Karpas-422 (cell line): ENCODE data around the gene CLECL1. TPM values are rescaled to one million over a fixed set of nuclear protein-coding genes. Genes with fewer than 3 reads are reported as not detected.
"Not testable (repeated sequence)": the region's sequence is repeated elsewhere in the genome, so short reads cannot be mapped to it uniquely, and the experiment has no call there.

Experiments
- DNase-seq: peaks from one replicate; pipeline ENCODE4 v3.0.0-alpha.2; 2015
- H2AFZ ChIP-seq: fragments of 200-600 bp; sonication (generic); 2 replicates; pipeline ENCODE4 v1.6.1; 2014; ENCODE audit warnings: antibody characterized with exemption, low read length, mixed read lengths
- H3K27ac ChIP-seq: fragments of 200-600 bp; sonication (generic); 2 replicates; pipeline ENCODE4 v1.5.1; 2014; ENCODE audit warnings: mild to moderate bottlenecking, low read length, moderate library complexity
- H3K27me3 ChIP-seq: fragments of 200-600 bp; sonication (generic); 2 replicates; pipeline ENCODE4 v1.6.1; 2014; ENCODE audit warnings: low read length, mixed read lengths
- H3K36me3 ChIP-seq: fragments of 200-600 bp; sonication (generic); 2 replicates; pipeline ENCODE4 v1.6.1; 2014; ENCODE audit warnings: low read length, mixed read lengths; ENCODE audit not compliant: insufficient read depth
- H3K4me1 ChIP-seq: fragments of 200-600 bp; sonication (generic); 2 replicates; pipeline ENCODE4 v1.6.1; 2014; ENCODE audit warnings: mild to moderate bottlenecking, low read length, mixed read lengths
- H3K4me2 ChIP-seq: fragments of 200-600 bp; sonication (generic); 2 replicates; pipeline ENCODE4 v1.6.1; 2014; ENCODE audit warnings: low read length, low read depth, mild to moderate bottlenecking; ENCODE audit not compliant: poor library complexity, severe bottlenecking
- H3K4me3 ChIP-seq: fragments of 200-600 bp; sonication (generic); 2 replicates; pipeline ENCODE4 v1.5.1; 2014; ENCODE audit warnings: mild to moderate bottlenecking, antibody characterized with exemption, low read length, mixed read lengths
- H3K79me2 ChIP-seq: fragments of 200-600 bp; sonication (generic); 2 replicates; pipeline ENCODE4 v1.6.1; 2014; ENCODE audit warnings: mild to moderate bottlenecking, low read length, mixed read lengths
- H3K9ac ChIP-seq: fragments of 200-600 bp; sonication (generic); 2 replicates; pipeline ENCODE4 v1.6.0; 2014; ENCODE audit warnings: low read length
- H3K9me2 ChIP-seq: fragments of 200-600 bp; sonication (generic), shearing (Covaris generic); replicated peaks from 2 replicates; pipeline ENCODE4 v1.6.0; 2014; ENCODE audit warnings: mild to moderate bottlenecking, low read length, moderate library complexity; ENCODE audit not compliant: insufficient read depth
- H3K9me3 ChIP-seq: fragments of 300-700, 200-600 bp; sonication (generic); 2 replicates; pipeline ENCODE4 v1.6.1; 2014; ENCODE audit warnings: low read length, mixed read lengths
- H4K20me1 ChIP-seq: fragments of 200-600 bp; sonication (generic); 2 replicates; pipeline ENCODE4 v1.6.1; 2014; ENCODE audit warnings: mild to moderate bottlenecking, antibody characterized with exemption, low read length, low read depth; ENCODE audit not compliant: insufficient read depth
- total RNA-seq: library from RNA; depleted of rRNA; stranded (reverse); fragments of >200 nt; shearing (Covaris generic); gene quantifications from 2 replicates; pipeline ENCODE4 v1.2.3, GENCODE V29; 2014; ENCODE audit warnings: low replicate concordance

The CLECL1 gene
- total RNA-seq, 1 experiment from 2014 or later = 5.6 TPM

- H3K27me3 ChIP-seq = no peaks in the 10 kb centered on the region
- H3K79me2 ChIP-seq = no peaks in the 10 kb centered on the region
- no peak overlapping the region for H3K27ac ChIP-seq
- DNase-seq = no peak
- no peak overlapping the region for H2AFZ ChIP-seq
- no peak overlapping the region for H3K4me3 ChIP-seq
- H3K4me2 ChIP-seq = no peak overlapping the region
- no peaks in the 10 kb centered on the region for H4K20me1 ChIP-seq
- no peak overlapping the region for H3K9ac ChIP-seq
- H3K9me3 ChIP-seq = no peaks in the 10 kb centered on the region
- peaks cover 16% of the 10 kb centered on the region for H3K4me1 ChIP-seq
- H3K36me3 ChIP-seq = no peaks in the 10 kb centered on the region
- H3K9me2 ChIP-seq = no peaks in the 10 kb centered on the region
Measured at GRCh38 chr12:9708853-9709252, 24.0 kb downstream of the CLECL1 start.

- no peaks in the 10 kb centered on the region for H3K27me3 ChIP-seq
- no peaks in the 10 kb centered on the region for H3K9me2 ChIP-seq
- no peak overlapping the region for H3K27ac ChIP-seq
- H3K79me2 ChIP-seq = no peaks in the 10 kb centered on the region
- no peaks in the 10 kb centered on the region for H4K20me1 ChIP-seq
- H2AFZ ChIP-seq = no peak overlapping the region; the same call in 1 of the 2 replicates
- no peaks in the 10 kb centered on the region for H3K36me3 ChIP-seq
- DNase-seq = peak; percentile 84
- H3K9me3 ChIP-seq = no peaks in the 10 kb centered on the region
- peaks cover 16% of the 10 kb centered on the region for H3K4me1 ChIP-seq
- peak overlapping the region; percentile 43 for H3K4me2 ChIP-seq
- H3K9ac ChIP-seq = no peak overlapping the region
- no peak overlapping the region for H3K4me3 ChIP-seq
Measured at GRCh38 chr12:9707864-9708808, 24.8 kb downstream of the CLECL1 start.

- H3K79me2 ChIP-seq = no peaks in the 10 kb centered on the region
- H3K27me3 ChIP-seq = no peaks in the 10 kb centered on the region
- no peaks in the 10 kb centered on the region for H3K9me3 ChIP-seq
- H3K4me2 ChIP-seq = no peak overlapping the region
- H3K9ac ChIP-seq = no peak overlapping the region
- H3K4me3 ChIP-seq = no peak overlapping the region
- no peaks in the 10 kb centered on the region for H3K9me2 ChIP-seq
- no peaks in the 10 kb centered on the region for H3K36me3 ChIP-seq
- peaks cover 16% of the 10 kb centered on the region for H3K4me1 ChIP-seq
- H4K20me1 ChIP-seq = no peaks in the 10 kb centered on the region
- H2AFZ ChIP-seq = no peak overlapping the region
- no peak overlapping the region for H3K27ac ChIP-seq
- DNase-seq = no peak
Measured at GRCh38 chr12:9707356-9707755, 25.5 kb downstream of the CLECL1 start.

GRCh38 chr12:9706086-9706685 lies 26.7 kb downstream of the CLECL1 start:
- Histone ChIP-seq H3K9me3 (no peaks in the 10 kb centered on the region), H3K4me2 (peak overlapping the region; percentile 5), H3K36me3 (no peaks in the 10 kb centered on the region), H3K27me3 (no peaks in the 10 kb centered on the region), H3K9me2 (no peaks in the 10 kb centered on the region), H3K9ac (no peak overlapping the region), H3K79me2 (no peaks in the 10 kb centered on the region), H2AFZ (no peak overlapping the region), H3K4me1 (peaks cover 16% of the 10 kb centered on the region), H3K27ac (no peak overlapping the region), H3K4me3 (no peak overlapping the region), H4K20me1 (no peaks in the 10 kb centered on the region)
- no peak for DNase-seq

GRCh38 chr12:9704561-9704960 lies 28.3 kb downstream of the CLECL1 start:
- not testable (repeated sequence) for H3K4me3 ChIP-seq, H3K27me3 ChIP-seq, DNase-seq, H3K9me2 ChIP-seq, H2AFZ ChIP-seq, H3K36me3 ChIP-seq, H3K9ac ChIP-seq, H3K27ac ChIP-seq, H3K9me3 ChIP-seq, H4K20me1 ChIP-seq, H3K79me2 ChIP-seq, H3K4me2 ChIP-seq
- peaks cover 16% of the 10 kb centered on the region for H3K4me1 ChIP-seq

GRCh38 chr12:9702255-9702654 lies 30.6 kb downstream of the CLECL1 start:
- Histone ChIP-seq H3K4me2 (no peak overlapping the region), H2AFZ (no peak overlapping the region), H3K36me3 (no peaks in the 10 kb centered on the region), H4K20me1 (no peaks in the 10 kb centered on the region), H3K27ac (no peak overlapping the region), H3K27me3 (no peaks in the 10 kb centered on the region), H3K9ac (no peak overlapping the region), H3K4me1 (peaks cover 9% of the 10 kb centered on the region), H3K9me3 (no peaks in the 10 kb centered on the region), H3K79me2 (no peaks in the 10 kb centered on the region), H3K4me3 (no peak overlapping the region), H3K9me2 (no peaks in the 10 kb centered on the region)
- no peak for DNase-seq

- peaks cover 8% of the 10 kb centered on the region for H3K4me1 ChIP-seq
- H3K9me3 ChIP-seq = no peaks in the 10 kb centered on the region
- H3K79me2 ChIP-seq = no peaks in the 10 kb centered on the region
- no peak overlapping the region for H3K4me2 ChIP-seq
- no peak overlapping the region for H3K27ac ChIP-seq
- H2AFZ ChIP-seq = no peak overlapping the region
- H4K20me1 ChIP-seq = no peaks in the 10 kb centered on the region
- H3K4me3 ChIP-seq = no peak overlapping the region
- no peaks in the 10 kb centered on the region for H3K36me3 ChIP-seq
- H3K27me3 ChIP-seq = no peaks in the 10 kb centered on the region
- H3K9me2 ChIP-seq = no peaks in the 10 kb centered on the region
- no peak for DNase-seq
- no peak overlapping the region for H3K9ac ChIP-seq
Measured at GRCh38 chr12:9701380-9702154, 31.3 kb downstream of the CLECL1 start.

GRCh38 chr12:9700606-9700956 lies 32.3 kb downstream of the CLECL1 start:
- no peaks in the 10 kb centered on the region for H3K4me1 ChIP-seq
- H3K79me2 ChIP-seq = no peaks in the 10 kb centered on the region
- no peak overlapping the region for H3K4me2 ChIP-seq
- no peaks in the 10 kb centered on the region for H3K27me3 ChIP-seq
- H3K9me2 ChIP-seq = no peaks in the 10 kb centered on the region
- no peak overlapping the region for H3K27ac ChIP-seq
- no peak overlapping the region for H2AFZ ChIP-seq
- no peaks in the 10 kb centered on the region for H3K9me3 ChIP-seq
- H4K20me1 ChIP-seq = no peaks in the 10 kb centered on the region
- H3K4me3 ChIP-seq = no peak overlapping the region
- no peak overlapping the region for H3K9ac ChIP-seq
- H3K36me3 ChIP-seq = no peaks in the 10 kb centered on the region
- no peak for DNase-seq
